HG02943 (cell line): ENCODE data around the gene TRIM44.

Source experiments
- ATAC-seq: cut with Tn5 transposase; IDR thresholded peaks from one replicate; pipeline ENCODE4 v1.9.1; 2021; ENCODE audit warnings: mild to moderate bottlenecking, low read depth, moderate library complexity; ENCODE audit not compliant: unreplicated experiment

TRIM44 gene

DNA sequence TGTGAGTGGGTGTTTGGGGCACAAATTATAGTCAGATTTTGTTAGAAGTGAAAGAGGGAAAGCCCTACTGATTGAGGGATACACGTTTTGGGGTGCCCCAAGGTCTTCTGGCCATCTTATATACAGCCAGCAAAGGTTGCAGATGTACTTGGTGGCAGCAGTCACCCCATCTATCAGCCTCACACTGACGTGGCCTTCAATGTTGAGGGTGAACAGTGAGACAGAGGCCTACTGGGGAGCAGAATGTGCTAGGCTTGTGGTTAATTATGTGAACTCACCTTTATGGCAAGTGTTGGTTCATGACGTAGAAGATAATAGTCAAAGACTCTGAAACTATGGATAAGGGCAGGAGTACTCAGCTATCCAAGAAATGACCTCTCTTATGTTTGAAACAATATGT, 121.2 kb downstream of the TRIM44 start:
- no peak for ATAC-seq

DNA sequence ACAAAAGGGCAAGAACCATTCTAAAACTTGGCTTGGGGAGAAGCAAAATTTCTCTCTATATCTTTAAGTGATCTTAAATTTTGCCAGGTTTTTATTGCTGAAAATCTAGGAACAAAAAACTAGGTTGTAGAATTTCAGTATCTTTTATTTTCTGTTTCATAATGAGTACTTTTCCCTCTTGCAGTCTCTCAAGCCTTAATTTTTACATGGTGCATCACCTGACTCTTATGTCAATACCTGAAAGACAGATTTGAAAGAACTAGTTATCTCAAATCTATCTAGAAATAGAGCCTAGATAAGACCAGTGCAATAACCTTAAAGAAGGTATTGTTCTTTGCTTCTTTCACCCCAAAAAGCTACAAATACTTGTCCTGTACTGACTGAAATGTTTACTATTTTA, 122.1 kb downstream of the TRIM44 start:
- ATAC-seq: no peak

DNA sequence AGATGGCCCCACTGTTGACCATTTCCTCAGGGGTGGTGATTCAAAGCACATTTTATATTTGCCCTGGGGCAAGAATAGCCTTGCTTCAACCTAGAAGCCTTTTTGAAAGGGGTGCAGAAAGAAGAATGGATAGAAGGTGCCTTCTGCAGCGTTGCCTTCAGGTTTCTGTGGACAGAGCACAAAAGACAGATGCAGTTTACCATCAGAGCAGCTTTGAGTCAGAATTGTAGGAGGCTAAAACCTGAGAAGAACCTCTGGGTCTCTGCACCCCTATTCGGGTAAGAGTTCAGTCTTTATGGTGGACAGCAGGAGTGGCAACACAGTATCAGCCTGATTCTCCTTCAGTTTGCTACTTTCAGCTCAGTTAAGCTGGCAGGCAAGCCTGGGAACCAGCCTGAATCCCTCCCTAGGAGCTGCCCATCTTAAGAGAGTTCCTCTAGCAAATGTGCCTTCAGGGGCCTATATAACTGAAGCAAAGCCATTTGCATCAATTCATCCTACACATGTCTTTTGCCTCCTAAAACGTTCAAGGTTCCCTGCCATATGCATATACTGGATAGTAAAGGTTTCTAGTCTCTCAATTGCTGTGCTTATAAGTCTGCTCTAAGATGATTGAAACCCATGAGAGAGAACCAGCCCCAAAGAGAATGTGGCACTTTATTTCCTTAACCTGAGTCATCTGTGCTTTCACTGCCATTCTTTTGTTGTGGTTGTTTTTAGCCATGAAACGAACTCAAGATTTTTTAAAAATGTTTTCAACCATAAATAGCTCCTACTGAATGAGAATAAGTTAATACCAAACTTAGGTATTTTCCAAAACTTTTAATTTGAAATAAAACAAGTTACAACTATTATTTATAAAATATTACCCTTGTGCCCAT, 123.0 kb downstream of the TRIM44 start:
- ATAC-seq: no peak

DNA sequence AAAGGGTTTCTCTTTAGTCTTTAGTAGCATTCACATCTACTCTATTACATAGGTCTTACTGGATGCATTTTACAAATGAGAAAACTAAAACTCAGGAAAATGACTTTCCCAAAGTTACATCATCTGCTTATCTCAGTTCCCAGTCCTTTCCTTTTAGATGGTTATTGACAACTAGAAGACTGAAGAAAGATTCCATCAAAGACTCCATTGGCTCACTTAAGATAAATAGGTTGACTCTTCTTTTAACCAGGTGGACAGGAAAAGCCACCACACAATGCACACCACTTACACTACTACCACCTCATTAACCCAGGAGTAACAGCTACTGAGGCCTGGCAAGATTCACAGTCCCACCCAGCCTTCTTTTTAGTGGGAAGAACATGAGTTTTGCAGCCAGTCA, 123.6 kb downstream of the TRIM44 start:
- no peak for ATAC-seq

DNA sequence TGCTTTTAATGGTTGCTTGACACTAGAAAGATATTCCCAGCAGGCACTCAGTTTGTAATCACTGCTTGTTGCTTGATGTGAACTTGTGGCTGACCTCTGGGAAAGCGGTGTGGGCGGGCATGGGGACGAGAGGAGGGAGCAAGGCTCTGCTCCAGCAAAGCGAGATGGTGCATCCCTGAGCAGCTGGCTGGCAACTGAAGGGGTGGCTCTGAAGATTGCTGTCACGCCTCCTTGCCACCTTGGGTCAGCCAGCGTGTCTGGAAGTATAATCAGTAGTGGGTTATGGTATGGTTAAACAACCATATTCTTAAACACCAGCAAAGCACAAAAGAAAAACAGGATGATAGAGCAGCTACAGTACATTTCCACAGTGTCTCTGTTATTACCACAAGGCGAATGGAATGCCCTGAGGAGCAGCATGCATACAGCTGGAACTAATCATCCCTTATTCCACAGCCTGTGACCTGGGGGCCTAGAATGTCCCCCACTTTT, 124.5 kb downstream of the TRIM44 start:
- no peak for ATAC-seq

DNA sequence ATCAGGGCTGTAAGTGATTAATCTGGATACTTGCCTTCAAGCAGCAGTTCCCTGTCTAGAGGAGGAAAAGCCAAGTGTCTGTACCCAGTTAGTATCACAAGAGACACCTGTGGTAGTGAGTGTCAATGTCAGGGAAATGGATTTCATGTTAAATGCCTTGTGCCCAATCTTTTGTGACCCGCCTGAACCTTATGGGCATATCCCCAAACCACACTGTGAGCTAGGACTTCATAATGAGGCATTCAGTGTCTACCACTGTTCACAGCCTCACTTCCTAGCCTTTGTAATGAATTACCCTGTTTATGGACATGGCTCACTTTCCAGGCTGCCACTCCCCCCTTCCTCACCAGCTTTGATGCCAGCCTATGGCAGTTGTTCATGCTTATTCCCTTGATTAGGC, 125.1 kb downstream of the TRIM44 start:
- no peak for ATAC-seq

DNA sequence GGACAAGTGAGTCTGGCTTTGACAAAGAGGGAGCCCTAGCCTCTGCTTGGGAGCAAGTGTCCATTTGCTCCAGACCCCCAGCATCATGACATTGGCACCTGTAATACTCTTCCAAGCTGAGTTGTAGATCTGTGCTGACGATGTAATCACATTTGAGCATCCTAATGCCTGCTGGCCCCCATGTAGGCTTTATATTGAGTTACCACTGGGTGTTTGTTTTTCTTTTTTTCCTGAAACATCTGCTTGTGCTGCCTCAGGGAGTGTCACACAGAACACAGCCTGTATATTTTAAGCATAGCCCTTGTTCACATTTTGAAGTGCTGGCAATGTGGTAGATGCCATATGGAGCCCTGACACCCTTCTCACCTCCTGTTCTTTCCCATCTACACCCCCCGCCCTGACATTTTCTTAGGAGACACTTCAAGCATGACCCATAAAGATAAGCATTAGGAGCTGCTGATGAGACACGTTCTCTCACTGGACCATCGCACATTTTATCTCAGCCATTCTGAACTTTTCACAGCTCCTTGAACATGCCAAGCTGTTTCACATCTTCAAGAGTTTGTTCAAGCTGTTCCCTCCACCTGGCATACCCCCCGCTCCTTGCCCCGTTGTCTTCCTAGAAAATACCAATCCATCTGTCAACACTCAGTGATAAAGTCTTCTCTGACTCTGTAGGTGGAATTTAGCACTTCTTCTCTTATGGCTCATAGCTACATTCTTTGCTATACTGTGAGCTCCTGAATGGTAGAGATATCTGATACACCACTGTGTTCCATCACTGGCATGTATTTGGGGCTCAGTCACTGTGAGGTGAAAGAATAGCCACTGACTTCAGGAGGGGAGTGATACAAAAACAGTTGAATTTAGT, 128.7 kb downstream of the TRIM44 start:
- no peak for ATAC-seq

DNA sequence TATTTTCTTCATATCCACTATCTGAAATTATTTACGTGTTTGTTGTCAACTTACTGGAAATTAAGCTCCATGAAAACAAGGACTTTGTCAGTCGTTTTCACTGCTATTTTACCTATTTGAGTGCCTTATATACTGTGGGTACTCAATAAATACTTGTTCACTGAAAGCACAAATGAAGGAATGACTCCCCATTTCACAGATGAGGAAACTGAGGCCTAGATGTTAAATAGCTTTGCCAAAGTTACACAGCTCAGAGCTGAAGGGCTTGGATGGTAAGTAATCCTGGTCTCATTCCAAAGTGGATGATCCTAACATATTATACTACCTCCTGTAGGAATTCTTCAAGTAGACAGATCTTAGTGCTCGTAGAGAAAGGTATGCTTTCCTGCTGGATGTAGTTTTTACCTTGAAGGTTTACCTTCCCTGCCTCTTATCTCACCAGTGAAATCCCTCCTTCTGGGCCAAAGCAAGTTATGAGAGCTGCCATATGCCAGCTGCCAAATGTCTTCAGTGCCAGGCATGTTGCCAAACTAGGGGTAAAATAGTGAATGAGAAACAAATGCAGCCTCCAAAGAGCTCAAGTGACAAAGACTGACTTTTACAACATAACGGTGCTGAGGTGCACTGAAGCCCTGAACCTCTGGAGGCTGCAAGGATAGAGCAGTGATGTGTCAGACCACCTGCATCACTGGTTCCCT, 129.7 kb downstream of the TRIM44 start:
- ATAC-seq: no peak

DNA sequence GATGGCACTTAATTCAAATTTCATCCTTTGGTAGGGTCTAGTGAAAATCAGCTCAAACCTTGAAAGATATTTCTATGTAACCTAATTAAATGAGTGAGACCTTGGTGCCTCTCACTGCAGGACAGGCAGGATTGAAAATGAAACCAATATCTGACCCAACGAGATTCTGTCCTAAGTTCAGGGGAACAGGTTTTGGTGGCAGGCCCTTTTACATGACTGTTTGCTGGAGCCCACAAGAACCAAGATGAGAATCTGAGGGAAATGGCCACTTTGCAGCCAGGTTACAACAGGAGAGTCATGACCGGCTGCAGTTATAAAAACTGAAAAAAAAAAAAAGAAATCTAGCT, 130.2 kb downstream of the TRIM44 start:
- no peak for ATAC-seq

DNA sequence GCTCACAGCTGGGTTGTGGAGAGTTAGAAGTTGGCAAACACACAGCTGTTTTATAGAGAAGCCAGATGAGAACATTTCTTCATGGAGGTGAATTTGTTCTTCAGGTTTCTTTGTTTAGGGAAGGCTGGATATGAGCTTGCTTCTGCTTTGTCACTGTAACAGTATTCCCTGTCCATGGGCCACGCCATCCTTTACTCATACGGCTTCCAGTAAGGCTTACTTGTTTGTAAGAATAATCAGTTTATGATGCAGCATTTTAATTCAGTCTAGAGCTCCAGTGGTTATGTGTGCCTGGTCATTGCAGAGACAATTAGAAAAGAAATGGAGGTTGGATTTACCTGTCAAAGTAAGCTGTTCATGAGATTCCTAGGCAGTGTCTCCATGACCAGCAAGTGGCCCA, 131.8 kb downstream of the TRIM44 start:
- no peak for ATAC-seq

DNA sequence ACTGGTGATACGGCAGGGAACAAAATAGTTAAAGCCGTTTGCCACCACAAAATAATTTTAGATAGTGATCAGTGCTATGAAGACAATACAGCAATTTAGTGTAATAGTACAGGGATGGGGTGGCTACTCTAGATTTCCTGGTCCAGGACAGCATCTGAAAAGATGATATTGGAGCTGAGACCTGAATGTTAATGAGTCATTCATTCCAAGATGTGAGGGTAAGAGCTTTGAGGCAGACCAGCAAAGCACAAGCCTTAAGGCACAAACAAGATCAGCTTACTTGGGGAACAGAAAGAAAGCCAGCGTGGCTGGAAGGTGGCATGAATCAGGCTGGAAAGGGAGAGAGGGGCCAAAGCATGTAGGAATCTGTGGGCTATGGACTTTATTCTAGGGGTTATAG, 132.3 kb downstream of the TRIM44 start:
- ATAC-seq: no peak

DNA sequence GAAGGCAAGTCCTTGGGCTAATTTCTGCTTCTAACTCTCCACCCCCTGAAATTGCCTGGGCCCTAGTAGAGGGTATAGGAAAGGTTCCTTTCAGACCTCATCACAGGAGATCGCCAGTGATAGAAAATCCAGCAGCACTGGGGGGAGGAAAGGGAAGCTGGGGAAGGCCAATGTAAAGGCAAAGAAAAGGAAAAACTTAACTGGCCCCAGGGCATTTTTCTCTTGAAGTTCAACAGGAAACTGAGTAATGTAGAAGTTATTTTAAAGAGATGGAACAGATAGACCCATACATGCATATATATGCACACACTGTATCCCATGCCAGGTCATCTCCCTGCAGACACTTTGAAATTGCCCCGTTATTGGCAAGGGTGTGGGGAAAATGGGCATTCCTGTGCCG, 134.0 kb downstream of the TRIM44 start:
- no peak for ATAC-seq

DNA sequence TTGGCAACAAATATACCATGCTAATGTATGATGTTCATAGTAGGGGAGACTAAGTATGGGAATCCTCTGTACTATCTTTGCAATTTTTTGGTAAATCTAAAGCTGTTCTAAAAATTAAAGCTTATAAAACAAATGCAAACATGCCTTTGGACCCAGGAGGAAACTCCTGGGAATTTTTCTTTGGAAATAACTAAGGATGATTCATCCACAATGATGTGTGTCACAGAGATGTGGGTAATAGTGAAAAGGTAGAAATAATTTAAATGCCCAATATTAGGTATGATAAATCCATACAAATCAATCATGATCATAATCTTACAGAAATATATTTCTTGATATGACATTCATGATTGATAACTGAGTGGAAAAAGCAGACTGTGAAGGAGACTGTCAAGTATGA, 135.8 kb downstream of the TRIM44 start:
- ATAC-seq: no peak

DNA sequence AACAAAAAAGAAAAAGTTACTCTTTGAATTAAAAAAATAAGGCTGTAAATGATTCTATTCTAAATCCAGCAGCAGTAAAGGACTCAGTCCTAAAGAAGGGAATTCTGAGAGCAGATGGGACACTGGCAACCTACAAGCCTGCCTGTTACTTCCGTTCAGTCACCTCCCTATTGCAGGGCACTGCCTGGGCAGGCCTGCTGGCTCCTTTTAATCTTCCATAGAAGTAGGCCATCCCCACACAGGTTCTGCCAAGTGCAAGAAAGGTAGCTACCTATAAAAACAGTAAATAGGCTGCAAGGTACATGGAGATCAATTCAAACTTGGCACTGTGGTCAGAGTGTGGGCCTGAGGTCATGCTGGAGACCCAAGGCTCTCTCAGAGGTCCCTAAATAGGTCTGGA, 136.4 kb downstream of the TRIM44 start:
- ATAC-seq: no peak

DNA sequence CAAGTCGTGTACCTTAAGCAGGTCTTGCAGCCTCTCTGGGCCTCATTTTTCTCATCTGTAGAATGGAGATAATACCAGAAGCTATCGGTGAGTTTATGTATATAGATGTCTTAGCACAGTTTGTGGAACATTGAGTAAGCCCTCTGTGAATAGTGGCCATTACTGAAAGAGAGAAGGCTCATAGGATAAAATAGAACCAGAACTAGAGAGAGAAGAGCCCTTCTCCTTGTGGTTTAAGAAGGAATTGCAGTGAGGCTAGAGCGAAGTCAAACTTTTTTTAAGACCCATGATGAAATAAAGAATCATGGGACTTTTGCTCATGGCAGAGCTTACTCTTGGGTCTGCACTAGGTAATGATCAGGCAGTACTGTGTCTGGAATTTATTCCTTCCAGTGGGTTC, 137.1 kb downstream of the TRIM44 start:
- ATAC-seq: no peak

DNA sequence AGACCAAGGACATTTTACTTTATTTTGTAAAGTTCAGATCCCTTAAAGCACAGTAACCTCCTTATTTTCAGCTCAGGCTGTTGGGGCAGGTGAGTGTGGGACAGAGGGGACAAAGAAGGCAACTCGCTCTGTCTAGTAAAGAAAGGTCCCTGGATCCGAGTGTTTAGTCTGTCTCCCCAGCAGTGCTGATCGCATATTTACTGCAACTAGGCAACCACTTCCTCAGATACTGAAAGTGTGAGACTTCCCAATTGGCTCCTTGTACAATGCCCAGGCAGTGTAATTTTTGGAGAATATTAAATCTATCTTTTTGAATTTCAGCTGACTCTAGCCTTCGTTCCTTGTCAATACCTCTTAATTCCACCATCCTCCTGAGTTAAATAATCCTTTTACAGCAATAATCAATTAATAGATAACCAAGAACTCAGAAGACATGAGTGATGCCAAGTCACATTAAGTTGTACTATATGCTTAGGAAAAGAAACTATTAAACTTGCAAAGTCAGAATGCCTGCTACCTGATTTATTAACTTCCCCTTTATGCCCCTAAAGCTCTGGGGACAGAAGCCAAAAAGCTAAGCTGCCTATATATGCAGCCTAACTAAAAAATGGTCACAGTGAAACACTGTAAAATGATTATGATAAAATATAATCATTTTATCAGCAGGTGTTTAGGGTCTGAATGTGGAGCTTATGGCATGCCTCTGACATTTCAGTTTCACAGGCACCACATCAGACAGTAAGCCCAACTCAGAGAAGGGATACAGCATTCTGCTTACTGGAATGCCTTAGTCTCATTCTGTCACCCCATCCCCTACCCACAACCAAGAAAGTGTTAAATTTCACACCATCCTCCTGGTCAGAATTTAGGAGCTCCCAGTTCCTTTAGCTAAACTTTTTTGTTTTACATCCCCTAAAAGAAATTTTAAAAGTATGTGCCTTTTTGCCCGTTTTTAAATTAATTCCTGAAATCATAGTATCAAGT, 138.7 kb downstream of the TRIM44 start:
- peak; percentile 74 for ATAC-seq

DNA sequence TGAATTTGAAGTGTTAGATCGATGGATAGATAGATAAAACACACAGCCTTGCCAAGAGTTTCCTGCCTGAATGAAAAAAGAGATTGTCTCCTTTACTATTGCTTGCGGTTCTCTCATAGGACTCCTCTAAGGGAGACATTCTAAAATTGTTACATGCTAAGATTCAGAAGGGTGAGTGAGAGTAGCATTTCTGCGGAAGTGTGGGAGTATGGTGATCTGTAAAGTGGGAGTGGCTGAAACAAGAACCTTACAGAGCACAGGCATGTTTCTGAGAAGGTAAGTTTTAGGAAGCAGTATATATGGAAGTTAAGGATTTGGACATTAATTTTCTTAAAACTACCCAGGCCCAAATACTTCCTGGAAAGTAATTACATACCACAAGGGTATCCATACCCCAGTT, 139.6 kb downstream of the TRIM44 start:
- ATAC-seq: no peak

DNA sequence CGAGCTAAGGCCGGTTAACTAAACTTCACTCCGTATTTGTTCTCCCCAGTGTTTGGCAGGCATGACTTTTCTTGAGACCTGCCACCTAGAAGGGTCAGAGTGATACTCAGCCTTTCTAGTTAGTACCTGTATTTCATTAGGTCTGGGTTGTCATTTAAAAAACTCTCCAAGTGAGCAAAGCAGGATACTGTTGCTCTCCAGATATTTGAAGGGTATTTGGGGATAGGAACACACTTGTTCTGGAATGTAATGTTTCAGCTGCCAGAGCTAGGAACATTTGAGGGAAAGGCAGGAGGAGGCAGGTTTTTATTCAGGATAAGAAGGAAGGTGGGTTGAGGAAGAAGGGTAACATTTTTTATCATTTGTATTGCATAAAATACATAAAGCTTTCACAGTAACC, 140.1 kb downstream of the TRIM44 start:
- ATAC-seq: no peak

DNA sequence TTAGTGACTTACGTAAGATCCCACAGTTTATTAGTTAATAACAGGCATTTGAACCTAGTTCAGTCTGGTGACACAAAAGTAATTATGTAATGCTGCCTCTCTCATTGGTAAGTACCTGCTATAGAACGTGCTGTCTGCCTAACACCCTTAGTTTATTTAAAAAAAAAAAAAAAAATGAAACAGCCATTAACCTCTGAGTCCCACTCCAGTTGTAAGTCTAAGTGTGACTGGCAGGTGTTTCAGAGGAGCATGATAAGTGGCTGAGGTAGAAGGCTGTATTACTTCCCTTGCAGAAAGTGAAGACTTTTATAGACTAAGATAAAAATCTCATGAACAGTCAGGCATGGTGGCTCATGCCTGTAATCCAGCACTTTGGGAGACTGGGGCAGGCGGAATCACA, 140.5 kb downstream of the TRIM44 start:
- ATAC-seq: no peak
